Measurements from ENCODE around the gene SFI1. TPM values are rescaled to one million over a fixed set of nuclear protein-coding genes. Genes with fewer than 3 reads are reported as not detected.

SFI1 gene
- total RNA-seq, 4 donors from 2014 or later, result 9.4 to 21.1 (median 15.4) TPM

- no peak for TF ChIP-seq POLR2A (IDR thresholded peaks at IDR 0.05; ENCODE audit: low read depth)
- TF ChIP-seq EP300 (IDR thresholded peaks at IDR 0.05), result no peak
- TF ChIP-seq POLR2AphosphoS5 (IDR thresholded peaks at IDR 0.05), result no peak
- no peak for TF ChIP-seq CTCF (IDR thresholded peaks at IDR 0.05)
- H3K4me1 ChIP-seq, result peaks cover 20 to 61% (median 39%) of the 10 kb centered on the region in 4 donors
- H3K4me3 ChIP-seq, result peak overlapping the region; percentile 73 to 89 (median 78)
- DNase-seq (ENCODE audit: extremely low spot score), result no peak
- peak overlapping the region; percentile 91 to 99 (median 92) for H3K27ac ChIP-seq (replicated peaks in 1 of 4)
- peaks cover 28 to 45% (median 39%) of the 10 kb centered on the region in 4 donors for H3K36me3 ChIP-seq
- intact Hi-C loops (cut with DNase I), result no loop called here
- H3K27me3 ChIP-seq, result no peaks in the 10 kb centered on the region
- H3K9me3 ChIP-seq, result no peaks in the 10 kb centered on the region
- 75% methylated on average over 6 of the region's 6 CpGs for WGBS
These were observed 7.9 kb upstream of the SFI1 start for GRCh38 chr22:31488346-31488883.

GRCh38 chr22:31488988-31489617, 7.2 kb upstream of the SFI1 start:
- peak overlapping the region; percentile 91 to 99 (median 92) for H3K27ac ChIP-seq (replicated peaks in 1 of 4)
- H3K9me3 ChIP-seq, result no peaks in the 10 kb centered on the region
- peaks cover 24 to 38% (median 36%) of the 10 kb centered on the region in 4 donors for H3K36me3 ChIP-seq
- no peak for DNase-seq (ENCODE audit: extremely low spot score)
- H3K27me3 ChIP-seq, result no peaks in the 10 kb centered on the region
- peaks cover 20 to 55% (median 37%) of the 10 kb centered on the region in 4 donors for H3K4me1 ChIP-seq
- TF ChIP-seq EP300 (IDR thresholded peaks at IDR 0.05) (no peak), CTCF (IDR thresholded peaks at IDR 0.05) (no peak), POLR2A (IDR thresholded peaks at IDR 0.05; ENCODE audit: low read depth) (no peak), POLR2AphosphoS5 (IDR thresholded peaks at IDR 0.05) (no peak)
- intact Hi-C loops (cut with DNase I), result no loop called here
- H3K4me3 ChIP-seq, result peak overlapping the region; percentile 73 to 89 (median 78)
- WGBS, result 0% methylated on average over 6 of the region's 61 CpGs

- DNase-seq (ENCODE audit: extremely low spot score), result peak; percentile 94
- peaks cover 20 to 49% (median 37%) of the 10 kb centered on the region in 4 donors for H3K4me1 ChIP-seq
- TF ChIP-seq POLR2AphosphoS5 (IDR thresholded peaks at IDR 0.05) (peak; percentile 74 to 78), EP300 (IDR thresholded peaks at IDR 0.05) (no peak)
- intact Hi-C loops (cut with DNase I), result no loop called here
- no peaks in the 10 kb centered on the region for H3K27me3 ChIP-seq
- H3K36me3 ChIP-seq, result peaks cover 17 to 31% (median 29%) of the 10 kb centered on the region in 4 donors
- peak within 1 kb of the TSS; percentile 73 to 89 (median 78) for H3K4me3 ChIP-seq
- no peaks in the 10 kb centered on the region for H3K9me3 ChIP-seq
- WGBS, result under 1% methylated on average over 41 of the region's 100 CpGs
- H3K27ac ChIP-seq (replicated peaks in 1 of 4), result peak within 1 kb of the TSS; percentile 91 to 99 (median 92)
These were observed 6.5 kb upstream of the SFI1 start, which contains the start of gene EIF4ENIF1 for GRCh38 chr22:31489632-31490495. EIF4ENIF1 (minus strand) TSS chr22:31489842; CDS start chr22:31488718, 1,124 bp downstream.

GRCh38 chr22:31490496-31490925, 5.8 kb upstream of the SFI1 start:
- no peaks in the 10 kb centered on the region for H3K27me3 ChIP-seq
- H3K4me3 ChIP-seq, result peak overlapping the region; percentile 73 to 89 (median 78)
- peak overlapping the region; percentile 91 to 99 (median 92) for H3K27ac ChIP-seq (replicated peaks in 1 of 4)
- H3K4me1 ChIP-seq, result peaks cover 25 to 48% (median 40%) of the 10 kb centered on the region in 4 donors
- 2% methylated on average over 15 of the region's 15 CpGs for WGBS
- intact Hi-C loops (cut with DNase I), result no loop called here
- TF ChIP-seq CTCF (IDR thresholded peaks at IDR 0.05) (no peak), EP300 (IDR thresholded peaks at IDR 0.05) (no peak), POLR2AphosphoS5 (IDR thresholded peaks at IDR 0.05) (no peak), POLR2A (IDR thresholded peaks at IDR 0.05; ENCODE audit: low read depth) (no peak)
- no peaks in the 10 kb centered on the region for H3K9me3 ChIP-seq
- peaks cover 13 to 24% (median 22%) of the 10 kb centered on the region in 4 donors for H3K36me3 ChIP-seq
- DNase-seq (ENCODE audit: extremely low spot score), result peak; percentile 92
